Testis (tissue), 3 donors: Measurements from ENCODE around the gene PLLP. TPM values are rescaled to one million over a fixed set of nuclear protein-coding genes. Genes with fewer than 3 reads are reported as not detected.

Source experiments
- DNase-seq: peaks from one replicate; pipeline ENCODE4 v3.0.0-alpha.2; 2019
- H3K27ac ChIP-seq, 2 donors: fragments of 200-600 bp; sonication (generic); one replicate each; pipeline ENCODE4 v1.5.1; 2019
- H3K27me3 ChIP-seq: fragments of 200-600 bp; sonication (generic); one replicate; pipeline ENCODE4 v1.5.1; 2019
- H3K36me3 ChIP-seq: fragments of 200-600 bp; sonication (generic); one replicate; pipeline ENCODE4 v1.5.1; 2017; ENCODE audit warnings: low read depth; ENCODE audit errors: missing control alignments
- H3K4me1 ChIP-seq: fragments of 200-600 bp; sonication (generic); one replicate; pipeline ENCODE4 v1.5.1; 2019
- H3K4me3 ChIP-seq, 2 donors: fragments of 200-600 bp; sonication (generic); one replicate each; pipeline ENCODE4 v1.5.1; 2017 to 2019
- H3K9me3 ChIP-seq: fragments of 200-600 bp; sonication (generic); one replicate; pipeline ENCODE4 v1.5.1; 2017
- CTCF ChIP-seq, 3 experiments: fragments of 450-650 bp in 2 of 3; fragments of 200-600 bp in 1 of 3; sonication (generic) in 1 of 3; IDR thresholded peaks; one replicate each; pipeline ENCODE4 v1.5.1; 2016 to 2019; ENCODE audit warnings: antibody characterized with exemption in 3 of 3, mild to moderate bottlenecking in 2 of 3, moderate library complexity in 1 of 3
- POLR2A ChIP-seq: fragments of 450-650 bp; IDR thresholded peaks from one replicate; pipeline ENCODE4 v1.6.1; 2017; ENCODE audit warnings: antibody characterized with exemption, mild to moderate bottlenecking, moderate library complexity
- WGBS, 2 donors: methylation state at CpG; one replicate each; pipeline ENCODE4 v1.1.5; 2018; 5-methylcytosine and 5-hydroxymethylcytosine counted together
- intact Hi-C: fragments of 100-400 bp; cut with DNase I; formaldehyde crosslinking; loops from one replicate; pipeline ENCODE4 v1.15.1; 2023; ENCODE audit warnings: low total_unique reads
- polyA plus RNA-seq: library from polyadenylated mRNA; stranded (reverse); fragments of 350-450 nt; fragmentation: Illumina TruSeq; extraction: RNeasy Lipid Tissue Mini Kit (QIAGEN cat#74804); gene quantifications from one replicate; pipeline ENCODE4 v1.2.3, GENCODE V29; 2014; ENCODE audit warnings: low read depth, low replicate concordance; ENCODE audit not compliant: insufficient read depth
- total RNA-seq, 2 donors: library from RNA; depleted of rRNA; stranded (reverse); fragments of >200 nt; gene quantifications; one replicate each; pipeline ENCODE4 v1.2.3, GENCODE V29; 2016

PLLP gene
- total and polyA plus RNA-seq, 3 donors from 2014 or later: 15.0 to 39.4 (median 36.1) TPM

- Histone ChIP-seq H3K4me1 (peaks cover 14% of the 10 kb centered on the region), H3K9me3 (no peaks in the 10 kb centered on the region), H3K27me3 (no peaks in the 10 kb centered on the region), H3K36me3 (no peaks in the 10 kb centered on the region), H3K4me3 (no peak overlapping the region), H3K27ac (peak overlapping the region; percentile 31 to 58)
- intact Hi-C loops: no loop called here
- 43 to 49% methylated on average over 15 to 16 of the region's 16 CpGs for WGBS, 2 donors
- DNase-seq: peak; percentile 15
- TF ChIP-seq CTCF (IDR thresholded peaks at IDR 0.05): no peak
- TF ChIP-seq POLR2A: no peak
Measured at GRCh38 chr16:57260294-57260929, 24.1 kb downstream of the PLLP start.

DNA sequence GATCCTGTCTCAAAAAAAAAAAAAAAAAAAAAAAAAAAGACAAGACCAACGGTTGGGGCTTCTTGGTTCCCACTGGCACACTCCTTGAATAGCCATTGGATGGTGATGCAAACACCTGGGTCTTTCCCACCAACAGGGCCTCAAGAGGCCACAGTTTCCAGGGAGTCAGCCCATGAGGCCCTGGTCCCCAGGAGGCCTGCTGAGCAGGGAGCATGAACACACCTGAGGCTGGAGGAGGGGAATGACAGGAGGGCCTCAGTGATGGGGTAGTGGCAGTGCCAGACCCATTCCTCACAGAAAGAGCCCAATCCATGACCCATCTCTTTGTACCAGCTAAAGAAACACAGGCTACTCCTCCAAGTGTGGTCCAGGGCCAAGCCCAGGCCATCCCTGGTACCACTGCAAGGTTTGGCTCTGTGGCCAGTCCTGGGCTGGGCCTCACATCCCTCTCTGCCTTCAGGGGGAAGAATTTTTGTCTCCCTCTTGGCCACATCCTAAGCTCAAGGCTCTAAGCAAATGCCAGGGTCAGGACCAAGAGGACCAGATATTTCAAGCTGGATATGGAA lies 25.5 kb downstream of the PLLP start:
- no peak for DNase-seq
- peaks cover 14% of the 10 kb centered on the region for H3K4me1 ChIP-seq
- no peaks in the 10 kb centered on the region for H3K27me3 ChIP-seq
- no peak overlapping the region for H3K27ac ChIP-seq
- H3K9me3 ChIP-seq: no peaks in the 10 kb centered on the region
- no peaks in the 10 kb centered on the region for H3K36me3 ChIP-seq
- H3K4me3 ChIP-seq: no peak overlapping the region
- no peak for TF ChIP-seq CTCF (IDR thresholded peaks at IDR 0.05)
- 89 to 90% methylated on average over 1 of the region's 1 CpG for WGBS, 2 donors
- intact Hi-C loops: no loop called here

GRCh38 chr16:57258226-57258909 lies 26.1 kb downstream of the PLLP start:
- H3K9me3 ChIP-seq: no peaks in the 10 kb centered on the region
- no peak overlapping the region for H3K4me3 ChIP-seq
- peaks cover 14% of the 10 kb centered on the region for H3K4me1 ChIP-seq
- WGBS, 2 donors: 97 to 98% methylated on average over 18 of the region's 18 CpGs
- H3K27me3 ChIP-seq: no peaks in the 10 kb centered on the region
- peak; percentile 12 for DNase-seq
- TF ChIP-seq POLR2A: no peak
- no peak for TF ChIP-seq CTCF (IDR thresholded peaks at IDR 0.05)
- intact Hi-C loops: no loop called here
- H3K36me3 ChIP-seq: no peaks in the 10 kb centered on the region
- H3K27ac ChIP-seq: no peak overlapping the region

GRCh38 chr16:57257455-57258070 lies 26.9 kb downstream of the PLLP start:
- Histone ChIP-seq H3K9me3 (no peaks in the 10 kb centered on the region), H3K4me1 (peaks cover 6% of the 10 kb centered on the region), H3K27me3 (no peaks in the 10 kb centered on the region), H3K36me3 (no peaks in the 10 kb centered on the region), H3K27ac (no peak overlapping the region), H3K4me3 (no peak overlapping the region)
- intact Hi-C loops: no loop called here
- TF ChIP-seq CTCF (IDR thresholded peaks at IDR 0.05): no peak
- WGBS, 2 donors: 84 to 91% methylated on average over 7 to 13 of the region's 13 CpGs
- no peak for DNase-seq
